Osteocyte (in vitro differentiated cells): Measurements from ENCODE around the gene PTS. TPM values are rescaled to one million over a fixed set of nuclear protein-coding genes. Genes with fewer than 3 reads are reported as not detected.
"Not testable (repeated sequence)": the region's sequence is repeated elsewhere in the genome, so short reads cannot be mapped to it uniquely, and the experiment has no call there.

Experiments used
- DNase-seq: peaks from one replicate; pipeline ENCODE4 v3.0.0; 2021; ENCODE audit warnings: mixed read lengths; ENCODE audit not compliant: unreplicated experiment; ENCODE audit errors: extremely low spot score
- H3K27ac Mint-ChIP-seq: one replicate; pipeline ENCODE4 v1.8.0; 2021; ENCODE audit warnings: mild to moderate bottlenecking, mixed read lengths; ENCODE audit not compliant: unreplicated experiment
- H3K27me3 Mint-ChIP-seq: one replicate; pipeline ENCODE4 v1.8.0; 2021; ENCODE audit warnings: mixed read lengths; ENCODE audit not compliant: unreplicated experiment
- H3K36me3 Mint-ChIP-seq: one replicate; pipeline ENCODE4 v1.8.0; 2021; ENCODE audit warnings: mixed read lengths; ENCODE audit not compliant: unreplicated experiment
- H3K4me1 Mint-ChIP-seq: one replicate; pipeline ENCODE4 v1.8.0; 2021; ENCODE audit warnings: mixed read lengths; ENCODE audit not compliant: unreplicated experiment
- H3K4me3 Mint-ChIP-seq: one replicate; pipeline ENCODE4 v1.8.0; 2021; ENCODE audit warnings: mild to moderate bottlenecking, moderate library complexity, mixed read lengths; ENCODE audit not compliant: unreplicated experiment
- H3K9me3 Mint-ChIP-seq: one replicate; pipeline ENCODE4 v1.8.0; 2021; ENCODE audit warnings: mixed read lengths; ENCODE audit not compliant: unreplicated experiment
- total RNA-seq: library from RNA; stranded (reverse); gene quantifications from 2 replicates; pipeline ENCODE4 v1.2.1, GENCODE V29; 2021
- TF ChIP-seq, protein P1 (sequence below): fragments of 200-600 bp; sonication (generic); IDR thresholded peaks from 2 replicates; pipeline ENCODE4 v1.5.0; 2021; ENCODE audit warnings: antibody characterized with exemption, mild to moderate bottlenecking, moderate library complexity

PTS gene
- total RNA-seq, 1 donor from 2014 or later = 44.0 TPM

DNA sequence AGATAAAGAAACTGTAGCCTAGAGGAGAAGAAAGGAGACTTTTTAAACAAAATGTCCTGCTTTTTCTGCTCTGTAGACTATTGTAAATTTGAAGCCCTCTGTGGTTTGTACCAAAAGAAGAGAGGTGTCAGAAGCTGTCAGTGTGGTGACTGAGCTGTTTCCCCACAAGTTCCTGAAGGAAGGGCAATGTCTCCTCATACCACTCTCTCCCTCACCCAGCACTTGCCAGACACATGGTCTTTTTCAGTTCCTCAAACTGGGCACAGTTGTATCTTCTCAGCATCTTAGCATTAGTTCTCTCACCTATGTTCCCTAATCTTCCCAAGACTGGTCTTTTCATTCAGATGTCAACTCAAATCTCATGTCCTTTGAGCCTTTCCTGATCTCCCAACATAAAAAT is 46.6 kb upstream of the PTS start:
- Mint-ChIP-seq H3K27ac (no peak overlapping the region), H3K4me3 (no peak overlapping the region), H3K9me3 (no peaks in the 10 kb centered on the region), H3K27me3 (peaks cover 58% of the 10 kb centered on the region), H3K36me3 (no peaks in the 10 kb centered on the region), H3K4me1 (peaks cover 11% of the 10 kb centered on the region)
- TF ChIP-seq, protein P1, sequence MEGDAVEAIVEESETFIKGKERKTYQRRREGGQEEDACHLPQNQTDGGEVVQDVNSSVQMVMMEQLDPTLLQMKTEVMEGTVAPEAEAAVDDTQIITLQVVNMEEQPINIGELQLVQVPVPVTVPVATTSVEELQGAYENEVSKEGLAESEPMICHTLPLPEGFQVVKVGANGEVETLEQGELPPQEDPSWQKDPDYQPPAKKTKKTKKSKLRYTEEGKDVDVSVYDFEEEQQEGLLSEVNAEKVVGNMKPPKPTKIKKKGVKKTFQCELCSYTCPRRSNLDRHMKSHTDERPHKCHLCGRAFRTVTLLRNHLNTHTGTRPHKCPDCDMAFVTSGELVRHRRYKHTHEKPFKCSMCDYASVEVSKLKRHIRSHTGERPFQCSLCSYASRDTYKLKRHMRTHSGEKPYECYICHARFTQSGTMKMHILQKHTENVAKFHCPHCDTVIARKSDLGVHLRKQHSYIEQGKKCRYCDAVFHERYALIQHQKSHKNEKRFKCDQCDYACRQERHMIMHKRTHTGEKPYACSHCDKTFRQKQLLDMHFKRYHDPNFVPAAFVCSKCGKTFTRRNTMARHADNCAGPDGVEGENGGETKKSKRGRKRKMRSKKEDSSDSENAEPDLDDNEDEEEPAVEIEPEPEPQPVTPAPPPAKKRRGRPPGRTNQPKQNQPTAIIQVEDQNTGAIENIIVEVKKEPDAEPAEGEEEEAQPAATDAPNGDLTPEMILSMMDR = no peak
- DNase-seq = no peak

GRCh38 chr11:112182867-112183266 is 43.4 kb upstream of the PTS start:
- DNase-seq = no peak
- H3K27ac Mint-ChIP-seq = no peak overlapping the region
- H3K4me3 Mint-ChIP-seq = no peak overlapping the region
- no peaks in the 10 kb centered on the region for H3K36me3 Mint-ChIP-seq
- TF ChIP-seq, protein P1 = no peak
- H3K9me3 Mint-ChIP-seq = no peaks in the 10 kb centered on the region
- no peaks in the 10 kb centered on the region for H3K4me1 Mint-ChIP-seq
- peaks cover 50% of the 10 kb centered on the region for H3K27me3 Mint-ChIP-seq

- TF ChIP-seq, protein P1 = no peak
- Mint-ChIP-seq H3K27me3 (peaks cover 35% of the 10 kb centered on the region), H3K4me1 (no peaks in the 10 kb centered on the region), H3K4me3 (no peak overlapping the region), H3K9me3 (no peaks in the 10 kb centered on the region), H3K36me3 (no peaks in the 10 kb centered on the region), H3K27ac (no peak overlapping the region)
- no peak for DNase-seq
Observed at GRCh38 chr11:112185883-112186282, 40.3 kb upstream of the PTS start.

DNA sequence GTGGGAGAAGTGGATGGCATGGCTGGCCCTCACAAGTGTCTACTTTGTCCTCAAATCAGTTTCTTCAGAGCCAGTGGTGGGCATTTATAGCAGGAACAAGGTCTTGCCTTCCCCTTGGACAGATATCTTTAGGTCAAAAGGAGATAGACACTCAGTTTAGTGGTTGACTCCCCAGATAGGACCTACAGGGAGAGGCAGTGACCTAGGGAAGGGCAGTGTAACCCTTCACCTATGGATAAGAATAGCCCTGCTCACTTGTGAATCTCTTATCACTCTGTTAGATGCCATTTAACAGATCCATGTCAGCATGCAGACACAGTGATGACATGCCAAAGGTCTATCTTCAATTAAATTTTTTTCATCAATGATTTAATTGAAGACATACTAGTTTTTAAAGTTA is 39.9 kb upstream of the PTS start:
- Mint-ChIP-seq H3K9me3 (no peaks in the 10 kb centered on the region), H3K36me3 (no peaks in the 10 kb centered on the region), H3K4me3 (no peak overlapping the region), H3K27ac (no peak overlapping the region), H3K4me1 (no peaks in the 10 kb centered on the region), H3K27me3 (peaks cover 38% of the 10 kb centered on the region)
- TF ChIP-seq, protein P1 = no peak
- no peak for DNase-seq

DNA sequence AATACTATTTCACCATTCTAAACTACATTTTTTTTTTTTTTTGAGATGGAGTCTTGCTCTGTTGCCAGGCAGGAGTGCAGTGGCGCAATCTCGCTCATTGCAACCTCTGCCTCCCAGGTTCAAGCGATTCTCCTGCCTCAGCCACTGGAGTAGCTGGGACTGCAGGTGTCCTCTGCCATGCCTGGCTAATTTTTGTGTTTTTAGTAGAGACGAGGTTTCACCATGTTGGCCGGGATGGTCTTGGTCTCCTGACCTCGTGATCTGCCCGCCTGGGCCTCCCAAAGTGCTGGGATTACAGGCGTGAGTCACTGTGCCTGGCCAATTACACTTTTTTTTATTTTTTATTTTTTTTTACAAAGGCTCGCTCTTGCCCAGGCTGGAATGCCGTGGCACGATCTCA is 31.1 kb upstream of the PTS start:
- H3K4me1 Mint-ChIP-seq, DNase-seq: not testable (repeated sequence)
- H3K27me3 Mint-ChIP-seq = peaks cover 43% of the 10 kb centered on the region

GRCh38 chr11:112195951-112196351 is 30.3 kb upstream of the PTS start:
- Mint-ChIP-seq H3K36me3 (no peaks in the 10 kb centered on the region), H3K27me3 (peaks cover 46% of the 10 kb centered on the region), H3K27ac (no peak overlapping the region), H3K9me3 (no peaks in the 10 kb centered on the region), H3K4me3 (no peak overlapping the region), H3K4me1 (no peaks in the 10 kb centered on the region)
- TF ChIP-seq, protein P1 = no peak
- DNase-seq = no peak

More for the DNA sequence above, 31.1 kb upstream of the PTS start:
- not testable (repeated sequence) for H3K9me3 Mint-ChIP-seq, H3K4me3 Mint-ChIP-seq, H3K27ac Mint-ChIP-seq, H3K36me3 Mint-ChIP-seq
